GM21723 (cell line): Measurements from ENCODE around the gene BFSP2.
"Not testable (repeated sequence)": the region's sequence is repeated elsewhere in the genome, so short reads cannot be mapped to it uniquely, and the experiment has no call there.

Experiments used
- ATAC-seq: cut with Tn5 transposase; IDR thresholded peaks from one replicate; pipeline ENCODE4 v1.9.1; 2021; ENCODE audit warnings: mild to moderate bottlenecking, moderate library complexity; ENCODE audit not compliant: unreplicated experiment

The BFSP2 gene

GRCh38 chr3:133512416-133513089 is 112.7 kb downstream of the BFSP2 start:
- no peak for ATAC-seq

- ATAC-seq, result no peak
Measured at GRCh38 chr3:133514418-133514817, 114.6 kb downstream of the BFSP2 start.

GRCh38 chr3:133515127-133515526 is 115.3 kb downstream of the BFSP2 start:
- no peak for ATAC-seq

GRCh38 chr3:133520286-133520685 is 120.4 kb downstream of the BFSP2 start:
- ATAC-seq, result no peak

- not testable (repeated sequence) for ATAC-seq
Measured at GRCh38 chr3:133520938-133521337, 121.1 kb downstream of the BFSP2 start.

- no peak for ATAC-seq
Measured at GRCh38 chr3:133521946-133522345, 122.1 kb downstream of the BFSP2 start.

- ATAC-seq, result not testable (repeated sequence)
Measured at GRCh38 chr3:133523758-133524157, 123.9 kb downstream of the BFSP2 start.
